HL-60 (cell line): ENCODE measurements around the gene BEX2.

Experiments used
- CTCF ChIP-seq: IDR thresholded peaks from one replicate; pipeline ENCODE4 v1.5.1; 2011; ENCODE audit warnings: low read length, control low read depth, inconsistent platforms; ENCODE audit not compliant: insufficient read depth
- GABPA ChIP-seq: IDR thresholded peaks from 2 replicates; pipeline ENCODE4 v1.6.1; 2012; ENCODE audit warnings: low read depth
- SPI1 ChIP-seq: IDR thresholded peaks from 2 replicates; pipeline ENCODE4 v1.6.1; 2012; ENCODE audit warnings: low read depth, mild to moderate bottlenecking, borderline replicate concordance

- TF ChIP-seq CTCF (no peak), GABPA (no peak), SPI1 (no peak)
Observed at GRCh38 chrX:103279624-103280023, 31.2 kb downstream of the BEX2 start.
